ENCODE results near the gene KRTAP5-7. TPM values are rescaled to one million over a fixed set of nuclear protein-coding genes. Genes with fewer than 3 reads are reported as not detected.

The KRTAP5-7 gene
- polyA plus RNA-seq, 1 of the 3 experiments (the other 2 are of a cell fraction): 0.07 TPM

GRCh38 chr11:71525938-71526495 is 1.1 kb upstream of the KRTAP5-7 start:
- Histone ChIP-seq H3K27ac (ENCODE audit: low read depth in 2 of 2, low read length in 1 of 2) (no peak overlapping the region), H3K9me2 (no peaks in the 10 kb centered on the region), H3F3A (replicated peaks; ENCODE audit: insufficient read depth) (no peaks in the 10 kb centered on the region), H3K9me3 (no peaks in the 10 kb centered on the region), H3K4me1 (ENCODE audit: control insufficient read depth in 1 of 2, insufficient read depth in 2 of 2, low read depth in 1 of 2, low read length in 1 of 2) (no peaks in the 10 kb centered on the region; a peak in 1 of 4 replicates), H3K79me2 (ENCODE audit: insufficient read depth) (no peaks in the 10 kb centered on the region), H2AFZ (ENCODE audit: low read depth) (no peak overlapping the region), H3K4me2 (no peak overlapping the region), H3K36me3 (replicated peaks in 1 of 2; ENCODE audit: control insufficient read depth in 1 of 2, insufficient read depth in 2 of 2, low read length in 1 of 2) (no peaks in the 10 kb centered on the region), H4K20me1 (ENCODE audit: insufficient read depth) (no peaks in the 10 kb centered on the region), H3K27me3 (ENCODE audit: insufficient read depth) (no peaks in the 10 kb centered on the region), H3K9ac (no peak overlapping the region), H3K4me3 (ENCODE audit: low read depth in 2 of 2, low read length in 1 of 2) (no peak overlapping the region)
- ChIA-PET CTCF (no interaction called here), POLR2A (no interaction called here)
- WGBS (ENCODE audit: low lambda C conversion rate): 7% methylated on average over 2 of the region's 2 CpGs
- TF ChIP-seq TEAD4 (IDR thresholded peaks at IDR 0.05; ENCODE audit: borderline replicate concordance, insufficient read depth) (no peak), RAD21 (IDR thresholded peaks at IDR 0.05; ENCODE audit: low read length) (no peak), GATA2 (CRISPR knock-in tag; IDR thresholded peaks at IDR 0.05) (no peak), RCOR1 (IDR thresholded peaks at IDR 0.05; ENCODE audit: low read length) (no peak), ZBTB33 (IDR thresholded peaks at IDR 0.05; ENCODE audit: borderline replicate concordance, low read depth) (no peak), POLR2AphosphoS5 (IDR thresholded peaks at IDR 0.05; ENCODE audit: low read depth, low read length) (no peak), NRF1 (IDR thresholded peaks at IDR 0.05; ENCODE audit: low read depth, low read length) (no peak), USF1 (IDR thresholded peaks at IDR 0.05; ENCODE audit: borderline replicate concordance, low read depth) (no peak), REST (IDR thresholded peaks at IDR 0.05; ENCODE audit: low read depth, low read length) (no peak), GABPA (IDR thresholded peaks at IDR 0.05; ENCODE audit: low read depth) (no peak), CHD2 (IDR thresholded peaks at IDR 0.05; ENCODE audit: low read length, partially characterized antibody) (no peak)
- no peak for DNase-seq

Data from SK-N-SH (cell line).